ENCODE results near the gene WAPL.

DNA sequence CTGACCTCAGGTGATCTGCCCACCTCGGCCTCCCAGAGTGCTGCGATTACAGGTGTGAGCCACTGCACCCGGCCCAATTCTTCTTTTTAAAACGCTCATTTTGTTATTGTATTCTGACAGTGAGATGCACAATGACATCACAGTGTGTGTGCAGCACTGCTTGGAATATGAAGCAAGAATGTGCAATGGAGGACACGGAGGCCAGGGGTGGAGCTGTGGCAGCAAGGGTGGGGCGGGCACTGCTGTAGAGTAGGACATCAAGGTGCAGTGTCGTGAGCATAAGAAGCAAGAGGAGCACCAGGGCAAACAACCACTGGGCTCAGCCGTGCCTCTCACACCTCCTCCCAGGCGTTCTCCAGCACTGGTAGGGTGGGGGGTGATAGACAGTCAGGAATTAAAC, 128.2 kb downstream of the WAPL start:
- no peak for TF ChIP-seq POLR2A (IDR thresholded peaks at IDR 0.05; ENCODE audit: low read depth, low read length)
- TF ChIP-seq POLR2AphosphoS5 (IDR thresholded peaks at IDR 0.05; ENCODE audit: low read depth, low read length): no peak
- no peak for TF ChIP-seq TAF1 (IDR thresholded peaks at IDR 0.05; ENCODE audit: borderline replicate concordance, low read depth, low read length)

Measured in GM12892 (cell line).